Mucosa of stomach (tissue), 1 donor: ENCODE results near the gene USP47.

Source experiments
- H3K27me3 ChIP-seq: one replicate; pipeline ENCODE4 v1.7.0; 2013; ENCODE audit warnings: mild to moderate bottlenecking, low read length; ENCODE audit not compliant: control insufficient read depth, insufficient read depth
- H3K36me3 ChIP-seq: one replicate; pipeline ENCODE4 v1.7.0; 2013; ENCODE audit warnings: low read length; ENCODE audit not compliant: control insufficient read depth, insufficient read depth
- H3K4me1 ChIP-seq: one replicate; pipeline ENCODE4 v1.7.0; 2013; ENCODE audit warnings: mild to moderate bottlenecking, low read length; ENCODE audit not compliant: control insufficient read depth, insufficient read depth
- H3K4me3 ChIP-seq: one replicate; pipeline ENCODE4 v1.7.0; 2013; ENCODE audit warnings: low read length
- H3K9ac ChIP-seq: one replicate; pipeline ENCODE4 v1.7.0; 2013; ENCODE audit warnings: mild to moderate bottlenecking, low read length, moderate library complexity
- H3K9me3 ChIP-seq: one replicate; pipeline ENCODE4 v1.7.0; 2013; ENCODE audit warnings: mild to moderate bottlenecking, low read length, moderate library complexity; ENCODE audit not compliant: control insufficient read depth
- donor health status: Pancreatic carcinoma.

Gene USP47

GRCh38 chr11:11841723-11842420, at the start of gene USP47:
TSS of gene USP47 (plus strand) at chr11:11841972. CDS start at chr11:11842186, 214 bp downstream.
- Histone ChIP-seq H3K9ac (peak within 1 kb of the TSS; percentile 98), H3K4me3 (peak within 1 kb of the TSS; percentile 88), H3K27me3 (no peaks in the 10 kb centered on the region), H3K36me3 (no peaks in the 10 kb centered on the region), H3K9me3 (no peaks in the 10 kb centered on the region), H3K4me1 (peaks cover 28% of the 10 kb centered on the region)

GRCh38 chr11:11793073-11793472, 48.7 kb upstream of the USP47 start:
- Histone ChIP-seq H3K4me1 (no peaks in the 10 kb centered on the region), H3K9me3 (no peaks in the 10 kb centered on the region), H3K27me3 (no peaks in the 10 kb centered on the region), H3K9ac (no peak overlapping the region), H3K36me3 (no peaks in the 10 kb centered on the region), H3K4me3 (no peak overlapping the region)

- Histone ChIP-seq H3K9ac (no peak overlapping the region), H3K4me1 (no peaks in the 10 kb centered on the region), H3K36me3 (no peaks in the 10 kb centered on the region), H3K27me3 (no peaks in the 10 kb centered on the region), H3K9me3 (no peaks in the 10 kb centered on the region), H3K4me3 (no peak overlapping the region)
Measured at GRCh38 chr11:11798586-11799438, 43.0 kb upstream of the USP47 start.

- Histone ChIP-seq H3K9me3 (no peaks in the 10 kb centered on the region), H3K9ac (no peak overlapping the region), H3K4me3 (no peak overlapping the region), H3K4me1 (no peaks in the 10 kb centered on the region), H3K27me3 (no peaks in the 10 kb centered on the region), H3K36me3 (no peaks in the 10 kb centered on the region)
Measured at GRCh38 chr11:11805228-11805627, 36.5 kb upstream of the USP47 start.

GRCh38 chr11:11806074-11806473, 35.7 kb upstream of the USP47 start:
- no peak overlapping the region for H3K4me3 ChIP-seq
- no peaks in the 10 kb centered on the region for H3K4me1 ChIP-seq
- no peaks in the 10 kb centered on the region for H3K36me3 ChIP-seq
- H3K9ac ChIP-seq = no peak overlapping the region
- H3K9me3 ChIP-seq = no peaks in the 10 kb centered on the region
- no peaks in the 10 kb centered on the region for H3K27me3 ChIP-seq

- H3K4me1 ChIP-seq = no peaks in the 10 kb centered on the region
- H3K4me3 ChIP-seq = no peak overlapping the region
- H3K9me3 ChIP-seq = no peaks in the 10 kb centered on the region
- H3K27me3 ChIP-seq = no peaks in the 10 kb centered on the region
- no peaks in the 10 kb centered on the region for H3K36me3 ChIP-seq
- H3K9ac ChIP-seq = no peak overlapping the region
Measured at GRCh38 chr11:11806586-11806985, 35.2 kb upstream of the USP47 start.

GRCh38 chr11:11807811-11808782, 33.7 kb upstream of the USP47 start:
- Histone ChIP-seq H3K36me3 (no peaks in the 10 kb centered on the region), H3K9ac (no peak overlapping the region), H3K4me3 (no peak overlapping the region), H3K4me1 (no peaks in the 10 kb centered on the region), H3K9me3 (no peaks in the 10 kb centered on the region), H3K27me3 (no peaks in the 10 kb centered on the region)

- no peak overlapping the region for H3K9ac ChIP-seq
Measured at GRCh38 chr11:11808992-11809615, 32.7 kb upstream of the USP47 start.

GRCh38 chr11:11810764-11811726, 30.7 kb upstream of the USP47 start:
- H3K4me1 ChIP-seq = no peaks in the 10 kb centered on the region
- no peaks in the 10 kb centered on the region for H3K27me3 ChIP-seq
- no peak overlapping the region for H3K9ac ChIP-seq
- H3K4me3 ChIP-seq = no peak overlapping the region
- H3K36me3 ChIP-seq = no peaks in the 10 kb centered on the region
- H3K9me3 ChIP-seq = no peaks in the 10 kb centered on the region

More at GRCh38 chr11:11808992-11809615, 32.7 kb upstream of the USP47 start:
- H3K4me1 ChIP-seq = no peaks in the 10 kb centered on the region
- no peaks in the 10 kb centered on the region for H3K9me3 ChIP-seq
- no peaks in the 10 kb centered on the region for H3K36me3 ChIP-seq
- no peaks in the 10 kb centered on the region for H3K27me3 ChIP-seq
- no peak overlapping the region for H3K4me3 ChIP-seq

- no peak overlapping the region for H3K9ac ChIP-seq
- no peaks in the 10 kb centered on the region for H3K27me3 ChIP-seq
- H3K4me3 ChIP-seq = no peak overlapping the region
- H3K4me1 ChIP-seq = no peaks in the 10 kb centered on the region
- H3K9me3 ChIP-seq = no peaks in the 10 kb centered on the region
- H3K36me3 ChIP-seq = no peaks in the 10 kb centered on the region
Measured at GRCh38 chr11:11813288-11813962, 28.3 kb upstream of the USP47 start.
